GM12864 (cell line): ENCODE results near the gene FCRL5.

ENCODE experiments used
- DNase-seq: peaks from one replicate; pipeline ENCODE4 v3.0.0-alpha.2; 2011; ENCODE audit warnings: low read depth
- H3K4me3 ChIP-seq: 2 replicates; pipeline ENCODE4 v1.5.1; 2011; ENCODE audit warnings: mild to moderate bottlenecking, low read depth, low read length, control low read depth
- CTCF ChIP-seq: IDR thresholded peaks from 2 replicates; pipeline ENCODE4 v1.5.1; 2011; ENCODE audit warnings: low read depth, mild to moderate bottlenecking, moderate library complexity, low read length, control low read depth, inconsistent platforms; ENCODE audit errors: missing control alignments

The FCRL5 gene

GRCh38 chr1:157471531-157471930 lies 80.8 kb downstream of the FCRL5 start:
- DNase-seq, result no peak
- no peak overlapping the region for H3K4me3 ChIP-seq
- no peak for TF ChIP-seq CTCF

- DNase-seq, result no peak
- H3K4me3 ChIP-seq, result no peak overlapping the region
- no peak for TF ChIP-seq CTCF
Measured at GRCh38 chr1:157469752-157470675, 82.3 kb downstream of the FCRL5 start.

GRCh38 chr1:157469300-157469699 lies 83.0 kb downstream of the FCRL5 start:
- no peak for DNase-seq
- no peak for TF ChIP-seq CTCF
- no peak overlapping the region for H3K4me3 ChIP-seq

GRCh38 chr1:157466011-157466410 lies 86.3 kb downstream of the FCRL5 start:
- no peak for DNase-seq
- TF ChIP-seq CTCF, result no peak
- H3K4me3 ChIP-seq, result no peak overlapping the region
